ENCODE results near the gene HOXC9. TPM values are rescaled to one million over a fixed set of nuclear protein-coding genes. Genes with fewer than 3 reads are reported as not detected.

HOXC9 gene
- total RNA-seq, 1 donor from 2014 or later, result not detected

DNA sequence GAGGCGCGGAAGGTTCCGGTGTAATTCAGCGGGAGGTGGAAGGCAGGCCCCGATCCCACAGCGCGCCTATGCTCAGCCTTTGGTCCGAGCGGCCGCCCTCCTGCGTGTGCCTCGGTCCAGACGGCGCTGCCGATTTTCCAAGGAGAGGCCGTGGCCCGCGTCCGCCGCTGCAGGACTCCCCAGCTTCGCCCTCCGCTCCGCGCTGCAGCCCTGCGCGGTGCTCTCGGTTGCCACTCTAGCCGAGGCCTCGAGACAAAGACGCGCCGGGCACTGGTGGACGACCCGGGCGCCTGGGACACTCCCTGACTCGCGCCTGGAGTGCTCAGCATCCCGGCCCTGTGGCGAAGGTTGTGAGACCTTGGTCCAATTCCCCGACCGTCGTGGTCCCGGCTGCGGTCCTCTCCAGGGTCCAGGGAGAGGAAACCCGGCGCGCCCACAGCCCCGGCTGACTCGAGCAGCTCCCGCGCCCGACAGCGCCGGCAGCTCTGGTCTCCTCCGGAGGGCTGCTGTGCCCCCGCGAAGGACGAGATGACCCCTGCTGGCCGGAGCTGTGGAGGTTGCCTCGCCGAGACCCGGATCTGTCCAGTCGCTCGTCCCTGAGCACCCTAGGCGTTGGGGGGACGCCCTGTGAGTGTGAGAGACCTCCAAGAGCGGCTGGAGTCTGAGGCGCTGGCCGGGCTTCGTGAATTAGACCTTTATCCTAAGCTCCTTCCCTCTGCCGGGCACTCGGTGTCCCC lies 38.8 kb upstream of the HOXC9 start:
- ATAC-seq (no peak), DNase-seq (ENCODE audit: missing footprints) (no peak)
- intact Hi-C loops (cut with DNase I), result no loop called here

DNA sequence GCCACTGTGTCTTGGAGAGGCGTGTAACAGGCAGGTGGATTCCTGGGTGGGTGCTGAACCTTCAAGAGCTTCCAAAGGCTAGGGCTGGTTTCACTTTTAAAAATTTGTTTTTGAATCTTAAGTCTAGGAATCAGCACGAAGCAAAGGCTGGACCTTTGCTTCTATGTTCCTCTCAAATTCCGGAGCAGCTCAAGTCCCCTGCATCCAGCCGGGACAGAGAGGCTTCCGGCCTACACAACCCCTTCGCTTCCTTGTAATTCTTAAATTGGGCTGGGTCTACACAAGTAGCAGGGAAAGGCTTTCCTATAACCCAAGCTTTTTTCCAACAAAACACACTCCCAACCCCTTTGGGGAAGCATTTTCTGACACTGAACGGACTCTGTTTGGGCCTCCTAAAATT lies 37.0 kb upstream of the HOXC9 start:
- DNase-seq (ENCODE audit: missing footprints), result no peak
- no peak for ATAC-seq
- intact Hi-C loops (cut with DNase I), result no loop called here

DNA sequence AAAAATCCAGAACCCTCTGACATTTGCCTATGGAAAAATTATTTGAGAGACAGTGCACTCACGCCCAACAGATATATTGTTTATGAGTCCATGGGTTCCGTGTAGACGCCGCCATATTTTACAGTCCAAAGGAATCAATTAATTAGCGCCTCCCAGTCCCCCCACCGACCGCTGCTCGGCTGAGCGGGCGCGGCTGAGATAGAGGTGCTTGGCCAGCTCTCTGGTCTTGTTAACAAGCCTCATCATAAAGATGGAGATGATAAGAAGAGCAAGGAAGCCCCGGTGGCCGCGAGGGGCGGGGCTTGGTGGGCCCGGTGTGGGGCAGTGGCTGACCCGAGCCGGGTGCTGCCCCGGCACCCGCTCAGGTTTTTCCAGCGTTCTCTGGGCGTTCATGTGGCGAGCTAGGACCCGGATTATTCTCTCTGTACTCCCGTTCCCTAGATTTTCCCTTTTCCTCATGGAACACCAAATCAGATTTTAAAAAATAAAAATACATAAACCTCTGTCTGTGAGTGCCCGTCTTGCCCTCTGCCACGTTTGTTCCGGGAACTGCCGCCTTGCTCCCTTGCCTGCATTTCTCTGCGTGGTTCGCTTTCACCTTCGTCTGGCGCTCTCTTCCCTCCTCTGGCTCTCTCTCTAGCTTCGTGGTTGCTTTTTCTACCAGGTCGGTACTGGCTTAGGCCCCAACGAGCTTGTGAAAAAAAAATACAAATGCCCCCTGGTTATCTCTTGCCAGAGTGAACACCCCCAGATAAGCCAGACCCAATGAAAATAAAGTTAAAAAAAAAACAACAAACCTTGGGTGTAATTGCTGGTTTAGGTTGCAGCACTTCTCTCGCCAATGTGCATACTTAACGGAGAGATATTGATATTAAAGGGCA lies 36.3 kb upstream of the HOXC9 start:
- no peak for ATAC-seq
- no peak for DNase-seq (ENCODE audit: missing footprints)
- intact Hi-C loops (cut with DNase I), result no loop called here

DNA sequence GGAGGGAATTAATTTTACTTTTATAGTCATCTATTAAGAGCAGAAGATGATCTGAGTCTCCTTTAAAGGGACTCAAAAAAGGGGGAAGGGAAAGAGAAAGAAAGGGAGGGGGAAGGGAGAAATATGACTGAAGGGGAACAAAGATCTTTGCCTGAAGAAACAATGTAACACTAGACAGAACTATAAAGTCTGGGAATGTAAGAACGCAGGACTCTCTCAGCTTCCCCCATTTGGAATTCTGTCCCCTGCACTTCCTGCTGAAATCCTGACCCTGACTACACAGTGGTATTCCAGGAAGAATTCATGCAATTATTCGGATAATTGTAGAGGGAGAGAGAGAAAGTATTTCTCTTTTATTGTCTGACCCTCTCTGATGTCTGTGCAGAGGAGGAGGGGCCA lies 35.6 kb upstream of the HOXC9 start:
- DNase-seq (ENCODE audit: missing footprints) (no peak), ATAC-seq (no peak)
- intact Hi-C loops (cut with DNase I), result no loop called here

DNA sequence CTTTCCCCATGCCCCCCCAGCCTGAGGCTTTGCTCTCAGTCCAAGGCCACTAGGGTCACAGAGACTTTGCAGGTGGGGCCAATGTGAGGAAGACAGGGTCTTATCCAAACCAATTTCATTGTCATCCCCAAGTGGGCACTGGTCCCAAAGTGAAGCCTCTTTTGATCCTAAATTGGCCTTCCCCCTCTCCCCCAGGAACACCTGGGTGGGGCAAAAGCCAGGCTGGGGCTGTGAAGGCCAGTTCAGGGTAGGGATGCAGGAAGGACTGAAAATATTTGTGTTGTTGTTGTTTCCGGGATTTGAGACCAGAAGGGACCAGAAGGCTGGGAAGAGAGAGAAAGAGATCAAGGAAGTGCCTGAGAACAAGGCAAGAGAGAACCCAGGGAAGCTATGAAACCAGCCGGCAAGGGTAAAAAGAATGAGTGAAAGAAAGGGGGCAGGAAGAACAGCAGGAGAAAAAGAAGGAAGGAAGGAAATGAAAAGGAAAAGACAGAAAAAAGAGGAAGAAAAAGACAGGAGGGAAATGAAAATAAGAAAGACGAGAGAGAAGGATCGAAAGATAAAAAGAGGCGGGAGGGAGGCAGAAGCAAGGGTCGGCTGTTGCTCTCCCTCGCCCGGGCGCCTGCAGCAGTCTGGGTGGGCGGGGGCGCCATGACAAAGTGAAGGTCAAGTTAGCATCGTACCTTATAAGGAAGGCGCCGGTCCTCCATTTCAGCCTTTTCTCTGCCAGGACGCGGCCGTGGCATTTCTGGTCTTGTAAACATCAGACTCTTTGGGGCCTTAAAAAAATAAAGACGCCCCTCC lies 34.5 kb upstream of the HOXC9 start:
- intact Hi-C loops (cut with DNase I), result no loop called here
- ATAC-seq (no peak), DNase-seq (ENCODE audit: missing footprints) (no peak)

DNA sequence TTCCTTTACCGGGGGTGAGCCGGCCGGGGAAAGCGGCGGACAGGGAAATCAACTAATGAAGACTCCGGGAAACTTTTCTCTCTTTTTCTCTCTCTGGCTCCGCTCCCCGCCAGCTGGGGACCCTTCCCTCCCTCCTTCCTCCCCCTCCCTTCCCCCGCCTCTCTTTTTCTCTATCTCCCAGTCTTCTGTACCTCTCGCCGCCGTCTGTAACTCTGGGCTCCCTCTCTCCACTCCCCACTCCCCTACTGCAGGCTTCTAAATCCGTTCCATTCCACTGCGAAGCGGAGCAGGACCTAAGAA lies 33.9 kb upstream of the HOXC9 start:
- DNase-seq (ENCODE audit: missing footprints), result no peak
- ATAC-seq, result no peak
- intact Hi-C loops (cut with DNase I), result no loop called here

DNA sequence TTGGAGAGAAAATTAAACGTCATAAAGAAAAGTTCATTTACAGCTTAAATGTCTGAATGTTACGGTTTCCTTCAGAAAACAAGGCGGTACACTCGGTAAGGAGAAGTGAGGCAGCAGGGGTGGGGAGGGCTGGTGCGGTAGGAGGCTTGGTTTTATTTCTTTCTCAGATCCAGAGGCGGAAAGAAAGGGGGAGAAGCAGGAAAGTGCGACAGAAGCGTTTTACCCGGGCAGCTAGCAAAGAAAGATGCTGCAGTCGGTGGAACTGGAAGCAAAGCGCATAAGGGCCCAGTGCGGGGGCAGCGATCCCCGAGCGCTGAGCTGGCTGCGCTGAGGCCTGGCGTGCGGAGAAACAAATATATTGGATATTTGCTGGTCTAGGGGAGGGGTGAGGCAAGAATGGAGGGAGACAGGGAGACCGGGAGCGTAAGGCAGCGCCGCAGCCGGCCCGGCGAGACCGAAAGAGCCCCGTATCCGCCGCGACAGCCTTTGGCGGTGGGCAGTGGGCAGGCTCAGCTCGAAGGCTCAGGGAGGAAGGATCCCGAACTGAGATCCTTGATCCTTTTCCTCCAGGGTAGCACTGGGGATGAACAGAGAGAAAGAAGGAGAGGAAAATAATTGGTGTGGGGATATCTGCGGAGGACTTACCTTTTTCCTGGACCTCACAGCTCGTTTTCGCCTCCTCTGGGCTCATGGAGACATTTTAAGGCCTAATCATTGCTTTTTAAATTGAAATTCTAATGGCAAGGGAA lies 33.4 kb upstream of the HOXC9 start:
- DNase-seq (ENCODE audit: missing footprints) (no peak), ATAC-seq (no peak)
- intact Hi-C loops (cut with DNase I), result no loop called here

DNA sequence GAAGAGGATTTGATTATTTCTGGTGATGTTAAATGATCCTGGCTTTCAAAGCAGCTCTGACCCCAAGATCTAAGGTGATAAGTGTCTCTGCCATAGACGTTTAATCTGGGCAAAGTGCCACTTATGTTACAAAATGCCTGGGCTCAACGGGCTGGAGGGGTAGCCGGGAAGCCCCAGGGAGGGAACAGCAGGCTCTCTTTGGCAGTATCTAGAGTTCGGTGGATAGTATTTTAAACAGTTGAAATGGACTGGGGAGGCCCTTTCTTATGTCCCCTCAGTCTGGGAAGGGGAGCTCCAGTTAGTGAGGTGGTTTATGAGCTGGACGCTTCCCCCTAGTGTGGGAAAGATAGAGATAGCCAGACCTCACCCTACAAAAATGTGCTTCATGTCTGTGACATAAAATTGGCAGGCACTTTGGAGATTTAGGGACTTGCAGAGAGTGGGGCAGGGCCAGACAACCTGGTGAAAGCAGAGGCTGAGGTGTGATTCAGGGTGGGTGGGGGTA lies 32.5 kb upstream of the HOXC9 start:
- ATAC-seq (no peak), DNase-seq (ENCODE audit: missing footprints) (no peak)
- intact Hi-C loops (cut with DNase I), result no loop called here

DNA sequence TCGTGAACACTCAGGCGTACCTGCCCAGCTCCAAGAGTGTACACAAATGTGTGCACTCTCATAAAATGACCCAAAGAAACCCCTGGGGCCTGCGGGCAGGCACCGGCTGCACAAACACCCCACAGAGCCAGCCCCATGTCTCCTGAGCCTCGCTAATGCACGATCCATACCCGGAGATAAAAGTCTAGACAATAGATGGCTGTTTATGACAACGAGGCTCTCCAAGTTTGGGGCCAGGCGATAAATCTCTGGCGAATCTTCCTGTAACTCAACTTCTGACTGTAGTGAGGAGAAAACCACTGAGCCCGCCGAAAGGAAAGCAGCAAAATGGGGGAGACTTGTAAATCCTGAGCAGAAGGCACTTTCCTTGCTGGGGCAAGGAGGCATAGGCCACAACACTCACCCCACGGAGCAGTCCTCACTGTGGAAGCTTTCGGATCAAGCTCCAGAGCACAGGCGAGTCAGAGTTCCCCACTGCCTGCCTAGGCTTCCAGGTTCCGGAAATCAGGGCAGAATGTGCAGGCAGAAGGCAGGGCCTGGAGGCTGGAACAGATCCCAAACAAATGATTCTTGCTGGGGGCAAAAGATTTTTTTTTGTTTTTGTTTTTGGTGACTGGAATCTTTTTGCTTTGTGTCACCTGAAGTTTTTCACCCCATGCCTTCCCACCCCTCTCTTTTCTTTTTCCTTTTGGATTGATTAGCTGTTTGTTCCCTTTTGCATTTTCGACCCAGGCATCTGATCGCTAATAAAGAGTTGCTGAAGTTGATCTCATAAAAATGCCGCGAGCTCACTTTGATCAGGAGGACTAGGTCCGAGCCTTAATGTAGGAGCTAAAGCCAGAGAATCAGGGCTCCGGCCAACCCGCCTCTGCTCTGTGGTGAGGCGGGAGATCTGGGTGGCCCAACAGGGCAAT lies 31.5 kb upstream of the HOXC9 start:
- ATAC-seq (no peak), DNase-seq (ENCODE audit: missing footprints) (no peak)
- intact Hi-C loops (cut with DNase I), result no loop called here

DNA sequence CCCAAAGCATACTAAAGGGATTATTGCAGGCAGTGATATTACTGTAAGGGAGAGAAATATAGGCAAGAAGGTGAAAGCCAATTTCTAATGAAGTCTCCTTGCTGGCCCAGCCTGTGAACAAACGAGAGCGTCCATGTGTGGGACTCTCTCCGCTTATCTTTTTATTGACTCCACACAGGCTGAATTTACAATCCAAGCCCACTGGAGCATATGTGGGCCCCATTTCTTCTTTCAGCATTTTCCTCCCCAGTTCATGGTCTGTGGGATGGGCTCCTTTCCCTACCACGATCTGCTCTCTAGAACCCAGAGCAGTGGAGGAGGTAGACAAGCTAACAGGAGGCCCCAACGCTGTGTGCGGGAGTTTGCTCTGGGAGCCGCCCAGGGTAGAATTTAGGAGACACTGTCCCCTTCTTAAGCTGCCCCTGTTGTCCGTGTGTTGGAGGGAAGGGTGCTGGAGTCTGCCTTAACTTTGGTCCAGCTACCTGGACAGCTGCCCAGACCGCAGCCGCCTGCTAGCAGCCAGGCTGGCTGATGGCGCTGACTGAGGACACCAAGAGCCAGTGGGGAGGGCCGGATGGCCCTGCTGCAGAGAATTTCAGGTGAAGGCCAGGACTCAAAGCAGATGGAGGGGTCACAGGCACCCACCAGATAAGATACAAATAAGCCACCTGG lies 30.2 kb upstream of the HOXC9 start:
- intact Hi-C loops (cut with DNase I), result no loop called here
- ATAC-seq (no peak), DNase-seq (ENCODE audit: missing footprints) (no peak)

DNA sequence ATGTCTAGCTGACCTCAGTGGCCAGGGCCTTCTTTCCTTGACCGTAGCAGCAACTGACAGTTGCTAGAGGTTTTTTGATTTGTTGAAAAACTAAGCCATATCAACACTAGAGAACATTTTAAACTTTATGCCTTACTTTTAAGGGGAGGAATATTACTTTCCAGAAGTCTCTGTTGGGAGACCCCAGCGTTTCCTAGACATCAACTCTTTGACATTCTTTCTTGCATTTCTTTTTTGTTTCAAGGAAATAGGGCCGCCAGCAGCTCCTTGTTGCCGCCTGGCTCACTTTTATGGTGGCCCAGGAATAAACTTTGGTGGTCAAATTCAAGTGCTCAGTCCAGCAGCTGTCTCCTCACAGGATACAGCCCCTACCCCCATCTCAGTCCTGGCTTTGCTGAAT lies 29.5 kb upstream of the HOXC9 start:
- ATAC-seq (no peak), DNase-seq (ENCODE audit: missing footprints) (no peak)
- intact Hi-C loops (cut with DNase I), result no loop called here

DNA sequence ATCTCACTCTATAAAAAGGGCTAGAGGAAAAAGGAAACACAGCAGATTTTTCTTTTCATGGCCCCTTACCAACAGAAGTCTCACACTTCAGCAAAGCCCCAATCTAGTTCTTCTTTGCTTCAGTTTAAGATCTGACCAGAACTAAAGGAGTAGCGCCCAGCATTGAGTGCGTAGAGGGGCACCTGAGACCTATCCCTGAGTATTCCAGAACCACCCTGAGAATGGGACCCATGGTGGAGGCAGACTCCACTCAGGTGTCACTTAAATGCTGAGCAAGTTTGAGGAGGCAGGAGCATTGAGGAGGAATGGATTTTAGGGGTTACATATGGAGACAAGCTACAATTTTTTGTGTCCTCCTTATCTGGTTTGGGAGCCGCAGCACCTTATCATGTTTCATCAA lies 28.8 kb upstream of the HOXC9 start:
- intact Hi-C loops (cut with DNase I), result no loop called here
- no peak for DNase-seq (ENCODE audit: missing footprints)
- ATAC-seq, result no peak

DNA sequence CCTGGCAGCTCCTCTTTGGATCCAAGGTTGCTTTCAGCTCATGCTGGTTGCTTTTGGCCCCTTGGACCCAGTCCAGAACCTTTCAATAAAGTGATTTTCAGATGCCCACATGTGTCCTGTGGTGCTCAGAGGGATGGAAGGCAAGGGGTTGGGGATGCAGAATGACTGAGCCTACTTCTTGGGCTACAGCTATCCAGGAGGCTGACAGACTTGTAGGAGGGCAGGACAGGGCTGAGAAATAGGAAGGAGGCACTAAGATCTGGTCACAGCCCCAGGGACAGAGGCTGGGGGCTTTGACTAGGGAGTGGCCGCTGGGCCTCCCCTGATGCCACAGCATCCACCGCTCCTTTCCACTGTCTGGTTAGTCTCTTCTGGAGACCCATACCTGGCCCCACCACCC lies 28.3 kb upstream of the HOXC9 start:
- no peak for DNase-seq (ENCODE audit: missing footprints)
- ATAC-seq, result no peak
- intact Hi-C loops (cut with DNase I), result no loop called here

DNA sequence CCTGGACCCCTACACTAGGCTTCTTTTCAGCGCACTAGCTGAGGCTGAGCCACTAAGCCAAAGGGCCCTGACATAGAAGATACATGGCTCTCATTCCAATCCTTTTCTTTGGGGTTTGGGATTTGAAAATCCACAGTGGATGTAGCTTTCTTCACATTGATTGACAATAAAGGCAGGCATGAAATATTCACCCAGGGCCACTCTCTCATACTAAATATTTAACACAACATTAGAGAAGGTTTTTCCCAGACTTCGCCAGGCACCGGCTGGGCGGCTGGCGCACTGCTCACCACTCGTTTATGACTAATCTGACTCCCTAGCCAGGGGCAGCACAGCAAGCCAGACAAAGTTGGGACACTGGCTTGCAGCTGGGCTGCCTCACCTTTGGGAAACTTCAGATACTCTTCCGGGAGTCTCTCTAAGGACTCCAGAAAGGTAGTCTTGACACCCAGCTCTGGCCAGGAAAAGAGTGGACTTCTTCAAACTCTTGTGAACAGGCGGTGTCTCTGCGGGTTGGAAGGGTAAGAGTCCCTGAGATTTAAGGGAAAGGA lies 27.7 kb upstream of the HOXC9 start:
- ATAC-seq, result no peak
- intact Hi-C loops (cut with DNase I), result no loop called here
- no peak for DNase-seq (ENCODE audit: missing footprints)

DNA sequence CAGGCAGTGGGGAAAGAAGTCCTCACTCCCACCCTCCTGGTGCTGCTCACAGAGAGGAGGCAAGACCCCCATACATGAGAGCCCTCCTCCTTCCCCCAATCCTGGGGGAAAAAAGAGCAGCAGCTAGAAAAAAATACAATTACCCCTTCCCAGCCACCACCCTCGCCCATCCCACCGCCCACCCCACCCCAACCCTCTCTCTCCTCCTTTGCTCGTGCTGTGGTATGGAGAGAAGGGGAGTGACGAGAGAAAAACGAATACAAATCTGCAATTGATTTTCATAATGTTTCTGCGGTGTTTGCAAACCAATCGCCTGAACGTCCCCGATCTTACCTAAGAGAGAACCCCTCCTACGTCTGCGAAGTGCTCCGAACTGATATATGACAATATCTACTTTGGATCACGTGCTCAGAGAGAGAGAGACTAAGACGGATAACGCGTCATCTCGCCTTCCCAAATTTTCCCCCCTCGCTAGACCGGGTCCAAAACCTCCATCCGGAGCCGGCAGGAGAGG lies 27.2 kb upstream of the HOXC9 start, which contains the start of gene HOXC11:
Gene HOXC11, plus strand, starts transcription at position 405 of the 514 bp plus-strand sequence. CDS start 116 bp downstream, outside the sequence.
- ATAC-seq (no peak), DNase-seq (ENCODE audit: missing footprints) (no peak)
- intact Hi-C loops (cut with DNase I), result no loop called here

DNA sequence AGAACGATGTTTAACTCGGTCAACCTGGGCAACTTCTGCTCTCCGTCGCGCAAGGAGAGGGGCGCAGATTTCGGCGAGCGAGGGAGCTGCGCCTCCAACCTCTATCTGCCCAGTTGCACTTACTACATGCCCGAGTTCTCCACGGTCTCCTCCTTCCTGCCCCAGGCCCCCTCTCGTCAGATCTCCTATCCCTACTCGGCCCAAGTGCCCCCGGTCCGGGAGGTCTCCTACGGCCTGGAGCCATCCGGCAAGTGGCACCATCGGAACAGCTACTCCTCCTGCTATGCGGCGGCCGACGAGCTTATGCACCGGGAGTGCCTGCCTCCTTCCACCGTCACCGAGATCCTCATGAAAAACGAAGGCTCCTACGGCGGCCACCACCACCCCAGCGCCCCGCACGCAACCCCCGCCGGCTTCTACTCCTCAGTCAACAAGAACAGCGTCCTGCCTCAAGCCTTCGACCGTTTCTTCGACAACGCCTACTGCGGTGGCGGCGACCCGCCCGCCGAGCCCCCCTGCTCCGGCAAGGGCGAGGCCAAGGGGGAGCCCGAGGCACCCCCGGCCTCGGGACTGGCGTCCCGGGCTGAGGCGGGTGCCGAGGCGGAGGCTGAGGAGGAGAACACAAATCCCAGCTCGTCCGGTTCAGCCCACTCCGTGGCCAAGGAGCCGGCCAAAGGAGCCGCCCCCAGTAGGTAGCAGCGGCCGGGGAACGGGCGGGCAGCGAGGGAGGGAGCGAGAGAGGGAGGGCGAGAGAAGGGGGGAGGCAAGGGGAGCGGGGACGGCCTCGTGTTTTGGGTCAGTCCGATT lies 26.5 kb upstream of the HOXC9 start:
- ATAC-seq, result peak; percentile 34
- intact Hi-C loops (cut with DNase I), result no loop called here
- no peak for DNase-seq (ENCODE audit: missing footprints)

Data from Right ventricle myocardium inferior (tissue), 1 donor.